Caco-2 (cell line): ENCODE results near the gene COPZ2. TPM values are rescaled to one million over a fixed set of nuclear protein-coding genes. Genes with fewer than 3 reads are reported as not detected.

Experiments
- BruUV-seq: library from RNA; stranded (reverse); fragments of 400-500 nt; replicated peaks from 2 replicates; lab custom pipeline; 2021; lab: Mats Ljungman, UMichigan
- CTCF ChIA-PET: fragments of 300-600 bp; sonication (Branson Sonifier 250); formaldehyde crosslinking; loops from one replicate; lab custom pipeline; 2022; ENCODE audit warnings: antibody characterized with exemption; lab: Charles Lee
- POLR2A ChIA-PET: fragments of 300-600 bp; sonication (Branson Sonifier 250); formaldehyde crosslinking; loops from one replicate; lab custom pipeline; 2022; ENCODE audit warnings: antibody characterized with exemption; lab: Charles Lee
- DNase-seq, 2 experiments: peaks; one replicate each; pipeline versions ENCODE4 v3.0.0 to v3.0.0-alpha.2; 2020 to 2022
- H3K27me3 ChIP-seq: replicated peaks from 2 replicates; pipeline ENCODE4 v1.6.0; 2011; ENCODE audit warnings: low read length; ENCODE audit not compliant: control insufficient read depth, insufficient read depth
- H3K36me3 ChIP-seq: 2 replicates; pipeline ENCODE4 v1.5.1; 2011; ENCODE audit warnings: low read length; ENCODE audit not compliant: control insufficient read depth, insufficient read depth
- H3K4me1 ChIP-seq: fragments of 250-450 bp; sonication (Bioruptor Pico); 2 replicates; pipeline ENCODE4 v1.5.1; 2020; ENCODE audit warnings: mild to moderate bottlenecking
- H3K4me3 ChIP-seq: 2 replicates; pipeline ENCODE4 v1.5.1; 2011; ENCODE audit warnings: low read depth, mild to moderate bottlenecking, control low read depth, low read length
- H3K9me3 ChIP-seq: fragments of 250-450 bp; sonication (Bioruptor Pico); 2 replicates; pipeline ENCODE4 v1.5.1; 2020; ENCODE audit warnings: mild to moderate bottlenecking, moderate library complexity
- H3K27ac Mint-ChIP-seq: one replicate; pipeline ENCODE4 v1.8.0; 2022; ENCODE audit warnings: mixed read lengths; ENCODE audit not compliant: unreplicated experiment
- H3K27me3 Mint-ChIP-seq: one replicate; pipeline ENCODE4 v1.8.0; 2022; ENCODE audit warnings: mixed read lengths; ENCODE audit not compliant: insufficient read depth, unreplicated experiment
- H3K36me3 Mint-ChIP-seq: one replicate; pipeline ENCODE4 v1.8.0; 2022; ENCODE audit warnings: mild to moderate bottlenecking, mixed read lengths; ENCODE audit not compliant: insufficient read depth, unreplicated experiment
- H3K4me1 Mint-ChIP-seq: one replicate; pipeline ENCODE4 v1.8.0; 2022; ENCODE audit warnings: low read depth, mixed read lengths; ENCODE audit not compliant: unreplicated experiment
- H3K4me3 Mint-ChIP-seq: one replicate; pipeline ENCODE4 v1.8.0; 2022; ENCODE audit warnings: mild to moderate bottlenecking, moderate library complexity, mixed read lengths; ENCODE audit not compliant: unreplicated experiment
- H3K9me3 Mint-ChIP-seq: one replicate; pipeline ENCODE4 v1.8.0; 2022; ENCODE audit warnings: mixed read lengths; ENCODE audit not compliant: unreplicated experiment
- CTCF ChIP-seq, 2 experiments: fragments of 200-600 bp in 1 of 2; IDR thresholded peaks; 1 replicate in 1 of 2; 2 replicates in 1 of 2; pipeline versions ENCODE4 v1.5.1 to v1.8.0; 2011 to 2022; ENCODE audit warnings: antibody characterized with exemption in 1 of 2, control low read depth in 1 of 2, inconsistent platforms in 1 of 2, low read depth in 1 of 2, low read length in 1 of 2, mild to moderate bottlenecking in 1 of 2, moderate library complexity in 1 of 2; ENCODE audit not compliant: insufficient read depth in 1 of 2, severe bottlenecking in 1 of 2, unreplicated experiment in 1 of 2
- intact Hi-C: fragments of 100-400 bp; cut with micrococcal nuclease; formaldehyde crosslinking; loops from one replicate; pipeline ENCODE4 v1.10.0; 2022; ENCODE audit not compliant: unreplicated experiment
- total RNA-seq: library from RNA; stranded (reverse); gene quantifications from 2 replicates; pipeline ENCODE4 v1.2.3, GENCODE V29; 2022

The COPZ2 gene
- total RNA-seq, 1 experiment from 2014 or later = 6.7 TPM

GRCh38 chr17:48031966-48032365, 5.6 kb downstream of the COPZ2 start:
- CTCF ChIA-PET = interaction anchor here (0.9 to 2.7 kb wide), 3 partner anchors 17 to 60 kb away, joined by 3 to 17 read pairs (median 8); partner anchors contain the start of gene NFE2L1

GRCh38 chr17:48030531-48030930, 7.1 kb downstream of the COPZ2 start:
- Mint-ChIP-seq H3K27ac (no peak overlapping the region), H3K4me3 (no peak overlapping the region), H3K9me3 (no peaks in the 10 kb centered on the region), H3K27me3 (no peaks in the 10 kb centered on the region), H3K36me3 (no peaks in the 10 kb centered on the region), H3K4me1 (peaks cover 21% of the 10 kb centered on the region)
- no peaks in the 10 kb centered on the region for H3K36me3 ChIP-seq
- peaks cover 14% of the 10 kb centered on the region for H3K4me1 ChIP-seq
- H3K9me3 ChIP-seq = no peaks in the 10 kb centered on the region
- intact Hi-C loops = no loop called here
- DNase-seq = no peak
- no peaks in the 10 kb centered on the region for H3K27me3 ChIP-seq
- BruUV-seq = no TSS peak
- ChIA-PET POLR2A (interaction anchor here (0.5 to 2.5 kb wide), 3 partner anchors 17 to 455 kb away, joined by 3 to 25 read pairs (median 10); partner anchors contain the start of gene NFE2L1), CTCF (interaction anchor here (0.6 to 2.7 kb wide), 4 partner anchors 18 to 123 kb away, joined by 3 to 17 read pairs (median 6); partner anchors contain the start of gene NFE2L1)
- H3K4me3 ChIP-seq = no peak overlapping the region
- TF ChIP-seq CTCF (IDR thresholded peaks at IDR 0.05; ENCODE audit: insufficient read depth in 1 of 2, low read depth in 1 of 2, low read length in 1 of 2, severe bottlenecking in 1 of 2, unreplicated experiment in 1 of 2) = no peak

More at GRCh38 chr17:48031966-48032365, 5.6 kb downstream of the COPZ2 start:
- Histone ChIP-seq H3K4me3 (no peak overlapping the region), H3K4me1 (peaks cover 2% of the 10 kb centered on the region), H3K27me3 (no peaks in the 10 kb centered on the region), H3K36me3 (no peaks in the 10 kb centered on the region), H3K9me3 (no peaks in the 10 kb centered on the region)
- TF ChIP-seq CTCF (IDR thresholded peaks at IDR 0.05; ENCODE audit: insufficient read depth in 1 of 2, low read depth in 1 of 2, low read length in 1 of 2, severe bottlenecking in 1 of 2, unreplicated experiment in 1 of 2) = no peak
- intact Hi-C loops = no loop called here
- no TSS peak for BruUV-seq
- Mint-ChIP-seq H3K4me1 (peaks cover 6% of the 10 kb centered on the region), H3K36me3 (no peaks in the 10 kb centered on the region), H3K4me3 (no peak overlapping the region), H3K9me3 (no peaks in the 10 kb centered on the region), H3K27ac (no peak overlapping the region), H3K27me3 (no peaks in the 10 kb centered on the region)
- POLR2A ChIA-PET = interaction anchor here (0.6 to 2.5 kb wide), 2 partner anchors 16 to 68 kb away, joined by 3 to 25 read pairs; partner anchors contain the start of gene NFE2L1
- DNase-seq = no peak

- Histone ChIP-seq H3K4me1 (peaks cover 22% of the 10 kb centered on the region), H3K9me3 (no peaks in the 10 kb centered on the region), H3K27me3 (peaks cover 5% of the 10 kb centered on the region), H3K4me3 (no peak overlapping the region), H3K36me3 (no peaks in the 10 kb centered on the region)
- ChIA-PET POLR2A (interaction anchor here (3.4 kb wide), 1 partner anchor 19 kb away, joined by 46 read pairs; the partner anchor contains the start of gene NFE2L1), CTCF (interaction anchor here (0.9 to 1.1 kb wide), 2 partner anchors 19 to 46 kb away, joined by 4 to 6 read pairs; partner anchors contain the start of gene NFE2L1)
- Mint-ChIP-seq H3K4me3 (no peak overlapping the region), H3K9me3 (no peaks in the 10 kb centered on the region), H3K4me1 (peaks cover 34% of the 10 kb centered on the region), H3K27me3 (peaks cover 7% of the 10 kb centered on the region), H3K27ac (no peak overlapping the region), H3K36me3 (peaks cover 13% of the 10 kb centered on the region)
- intact Hi-C loops = loop anchor here (5.0 to 10.0 kb wide), 3 partner anchors 279 to 429 kb away; no protein-coding TSS in a partner anchor
- DNase-seq = no peak
- no peak for TF ChIP-seq CTCF (IDR thresholded peaks at IDR 0.05; ENCODE audit: insufficient read depth in 1 of 2, low read depth in 1 of 2, low read length in 1 of 2, severe bottlenecking in 1 of 2, unreplicated experiment in 1 of 2)
- no TSS peak for BruUV-seq
Observed at GRCh38 chr17:48028736-48029135, 8.9 kb downstream of the COPZ2 start.
